Gastrocnemius medialis (tissue), 4 donors: ENCODE measurements around the gene PSTPIP1. TPM values are rescaled to one million over a fixed set of nuclear protein-coding genes. Genes with fewer than 3 reads are reported as not detected.

Experiments used
- ATAC-seq, 2 donors: fragments of 150-250 bp; one replicate each; pipeline ENCODE4 v1.9.1; 2016
- DNase-seq, 2 donors: peaks; one replicate each; pipeline ENCODE4 v3.0.0-alpha.2; 2019
- H3K27ac ChIP-seq, 4 donors: fragments of 200-600 bp; sonication (generic); 1 replicate in 1 of 4; 2 replicates in 3 of 4; pipeline ENCODE4 v1.5.1; 2016 to 2018; ENCODE audit warnings: mild to moderate bottlenecking in 2 of 4, moderate library complexity in 1 of 4
- H3K27me3 ChIP-seq, 3 donors: fragments of 200-600 bp; sonication (generic) in 2 of 3; 1 replicate in 1 of 3; 2 replicates in 2 of 3; pipeline versions ENCODE4 v1.5.1 to v1.6.0; 2016 to 2019; ENCODE audit warnings: mild to moderate bottlenecking in 1 of 3, moderate library complexity in 1 of 3
- H3K36me3 ChIP-seq, 2 donors: fragments of 200-600 bp; sonication (generic) in 1 of 2; one replicate each; pipeline ENCODE4 v1.5.1; 2017 to 2018
- H3K4me1 ChIP-seq, 2 donors: fragments of 200-600 bp; sonication (generic) in 1 of 2; one replicate each; pipeline ENCODE4 v1.5.1; 2016 to 2017; ENCODE audit warnings: mild to moderate bottlenecking in 2 of 2
- H3K4me3 ChIP-seq, 4 donors: fragments of 200-600 bp; sonication (generic) in 3 of 4; 1 replicate in 1 of 4; 2 replicates in 3 of 4; pipeline ENCODE4 v1.5.1; 2016 to 2019; ENCODE audit warnings: mild to moderate bottlenecking in 2 of 4
- H3K9me3 ChIP-seq, 3 donors: fragments of 200-600 bp; sonication (generic) in 2 of 3; 1 replicate in 1 of 3; 2 replicates in 2 of 3; pipeline ENCODE4 v1.5.1; 2016 to 2019
- POLR2A ChIP-seq, 2 donors: fragments of 450-650 bp; IDR thresholded peaks; one replicate each; pipeline ENCODE4 v1.6.1; 2017; ENCODE audit warnings: antibody characterized with exemption in 2 of 2, mild to moderate bottlenecking in 2 of 2, moderate library complexity in 2 of 2
- in situ Hi-C, 4 donors: fragments of 200-750 bp; cut with MboI; loops; one replicate each; pipeline versions ENCODE4 v1.15.0 to v1.8.0; 2017; ENCODE audit warnings: low sequenced_read_pairs in 4 of 4
- intact Hi-C: fragments of 100-400 bp; cut with DNase I; formaldehyde crosslinking; loops from one replicate; pipeline ENCODE4 v1.15.1; 2023; ENCODE audit warnings: low total_unique reads
- total RNA-seq, 4 donors: library from RNA; depleted of rRNA; stranded (reverse); fragments of >200 nt; gene quantifications; one replicate each; pipeline versions ENCODE4 v1.1.0 to v1.2.3, GENCODE V29; 2016
- TF ChIP-seq, protein P1 (sequence below), 5 experiments: fragments of 450-650 bp in 3 of 5; fragments of 200-600 bp in 2 of 5; sonication (generic) in 2 of 5; IDR thresholded peaks in 4 of 5; conservative IDR thresholded peaks in 1 of 5; 1 replicate in 4 of 5; 2 replicates in 1 of 5; pipeline ENCODE4 v1.5.1; 2016 to 2019; ENCODE audit warnings: antibody characterized with exemption in 5 of 5, mild to moderate bottlenecking in 3 of 5, moderate library complexity in 3 of 5

The PSTPIP1 gene
- total RNA-seq, 4 donors from 2014 or later, result 0.76 to 5.2 (median 3.1) TPM; not detected in 1

DNA sequence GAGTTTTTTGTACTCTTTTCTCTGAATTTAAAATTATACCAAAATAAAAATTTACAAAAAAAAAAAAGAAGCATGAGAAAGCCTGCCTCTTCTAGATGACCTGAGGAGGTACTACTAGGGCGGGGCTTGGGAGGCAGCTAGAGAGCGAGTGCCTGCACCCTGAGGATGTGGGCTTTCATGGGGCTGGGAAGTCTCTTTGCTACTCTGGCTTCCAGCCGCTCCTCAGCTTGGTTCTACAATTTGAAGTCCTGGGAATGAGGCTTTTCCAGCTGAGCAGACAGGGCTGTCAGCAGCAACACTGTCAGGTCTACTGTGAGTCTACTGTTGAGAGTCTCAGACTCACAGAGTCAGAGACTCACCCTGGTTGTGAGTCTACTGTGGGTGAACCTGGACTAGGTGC lies 8.2 kb upstream of the PSTPIP1 start:
- in situ Hi-C loops, result no loop called here
- H3K27ac ChIP-seq, result no peak overlapping the region

DNA sequence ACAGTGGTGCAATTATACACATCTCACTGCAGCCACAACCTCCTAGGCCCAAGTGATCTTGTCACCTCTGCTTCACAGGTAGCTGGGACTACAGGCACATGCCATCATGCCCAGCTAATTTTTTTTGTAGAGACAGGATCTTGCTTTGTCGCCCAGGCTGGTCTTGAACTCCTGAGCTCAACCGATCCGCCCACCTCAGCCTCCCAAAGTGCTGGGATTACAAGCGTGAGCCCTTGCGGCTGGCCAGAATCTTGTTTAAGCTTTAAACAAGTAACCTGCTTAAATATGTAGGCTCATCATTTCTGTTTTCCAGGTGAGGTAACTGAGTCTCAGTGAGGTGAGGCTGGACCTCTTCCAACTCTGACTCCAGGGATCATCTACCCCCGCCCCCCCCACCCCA lies 7.7 kb upstream of the PSTPIP1 start:
- no peak overlapping the region for H3K27ac ChIP-seq
- H3K36me3 ChIP-seq, result no peaks in the 10 kb centered on the region
- in situ Hi-C loops, result no loop called here
- no peaks in the 10 kb centered on the region for H3K9me3 ChIP-seq
- no peak for TF ChIP-seq POLR2A (IDR thresholded peaks at IDR 0.05)
- TF ChIP-seq, protein P1, sequence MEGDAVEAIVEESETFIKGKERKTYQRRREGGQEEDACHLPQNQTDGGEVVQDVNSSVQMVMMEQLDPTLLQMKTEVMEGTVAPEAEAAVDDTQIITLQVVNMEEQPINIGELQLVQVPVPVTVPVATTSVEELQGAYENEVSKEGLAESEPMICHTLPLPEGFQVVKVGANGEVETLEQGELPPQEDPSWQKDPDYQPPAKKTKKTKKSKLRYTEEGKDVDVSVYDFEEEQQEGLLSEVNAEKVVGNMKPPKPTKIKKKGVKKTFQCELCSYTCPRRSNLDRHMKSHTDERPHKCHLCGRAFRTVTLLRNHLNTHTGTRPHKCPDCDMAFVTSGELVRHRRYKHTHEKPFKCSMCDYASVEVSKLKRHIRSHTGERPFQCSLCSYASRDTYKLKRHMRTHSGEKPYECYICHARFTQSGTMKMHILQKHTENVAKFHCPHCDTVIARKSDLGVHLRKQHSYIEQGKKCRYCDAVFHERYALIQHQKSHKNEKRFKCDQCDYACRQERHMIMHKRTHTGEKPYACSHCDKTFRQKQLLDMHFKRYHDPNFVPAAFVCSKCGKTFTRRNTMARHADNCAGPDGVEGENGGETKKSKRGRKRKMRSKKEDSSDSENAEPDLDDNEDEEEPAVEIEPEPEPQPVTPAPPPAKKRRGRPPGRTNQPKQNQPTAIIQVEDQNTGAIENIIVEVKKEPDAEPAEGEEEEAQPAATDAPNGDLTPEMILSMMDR (IDR thresholded peaks at IDR 0.05 in 4 of 5, conservative IDR thresholded peaks at IDR 0.05 in 1 of 5), result no peak
- DNase-seq, result no peak
- H3K4me3 ChIP-seq, result no peak overlapping the region
- H3K27me3 ChIP-seq, result no peaks in the 10 kb centered on the region
- ATAC-seq, result no peak
- intact Hi-C loops, result no loop called here
- H3K4me1 ChIP-seq, result peaks cover 0 to 3% of the 10 kb centered on the region in 2 donors

More for the DNA sequence above, 8.2 kb upstream of the PSTPIP1 start:
- no peak overlapping the region for H3K4me3 ChIP-seq
- DNase-seq (no peak), ATAC-seq (no peak)
- H3K36me3 ChIP-seq, result no peaks in the 10 kb centered on the region
- peaks cover 0 to 3% of the 10 kb centered on the region in 2 donors for H3K4me1 ChIP-seq
- TF ChIP-seq, protein P1 (IDR thresholded peaks at IDR 0.05 in 4 of 5, conservative IDR thresholded peaks at IDR 0.05 in 1 of 5), result no peak
- no peak for TF ChIP-seq POLR2A (IDR thresholded peaks at IDR 0.05)
- intact Hi-C loops, result no loop called here
- H3K9me3 ChIP-seq, result no peaks in the 10 kb centered on the region
- H3K27me3 ChIP-seq, result no peaks in the 10 kb centered on the region

DNA sequence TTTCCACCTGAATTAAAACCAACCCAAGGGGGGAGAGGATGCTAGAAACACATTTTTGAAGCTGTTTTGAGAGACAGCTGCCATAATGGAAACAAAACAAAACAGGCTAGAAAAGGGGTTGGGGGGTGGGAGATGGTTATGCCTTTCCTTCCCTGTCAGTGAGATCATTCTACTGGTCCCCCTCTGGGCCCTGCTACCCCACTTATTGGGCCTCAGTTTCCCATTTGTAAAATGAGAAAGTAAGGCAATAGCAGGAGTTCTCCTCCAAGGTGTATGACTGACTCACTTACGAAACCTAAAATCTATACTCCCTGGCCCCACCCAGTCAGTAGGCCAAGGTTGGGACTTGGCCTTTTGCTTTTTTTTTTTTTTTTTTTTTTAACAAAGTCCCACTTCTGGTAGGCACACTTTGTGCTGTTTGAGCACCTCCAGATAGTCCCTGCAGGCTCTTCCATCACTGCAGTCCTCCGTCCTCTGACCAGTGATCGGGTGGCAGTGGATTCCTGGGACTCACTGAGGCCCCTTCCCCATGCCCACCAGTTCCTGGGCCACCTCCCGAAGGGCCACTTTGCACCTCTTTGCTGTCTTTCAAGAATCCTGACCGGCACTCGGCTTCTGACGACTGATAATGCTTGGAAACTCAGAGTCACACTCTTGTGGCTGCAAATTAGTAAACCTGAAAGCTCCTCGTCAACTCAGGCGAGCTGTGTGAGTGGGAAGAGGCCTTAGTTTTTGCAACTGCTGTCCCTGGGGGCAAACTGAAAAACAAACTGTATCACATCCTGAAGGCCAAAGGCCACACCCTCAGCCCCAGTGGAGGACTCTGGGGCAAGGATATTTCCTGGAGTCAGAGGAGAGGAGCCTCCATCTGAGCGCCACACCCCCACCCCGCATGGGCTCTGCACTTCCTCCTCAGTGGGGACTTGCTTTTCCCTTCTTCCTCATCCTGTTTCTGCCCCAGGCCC lies 6.7 kb upstream of the PSTPIP1 start:
- Histone ChIP-seq H3K4me3 (no peak overlapping the region), H3K27ac (peak overlapping the region in 2 of 4 donors; percentile 39 to 44), H3K4me1 (peaks cover 0 to 3% of the 10 kb centered on the region in 2 donors), H3K27me3 (no peaks in the 10 kb centered on the region), H3K36me3 (no peaks in the 10 kb centered on the region), H3K9me3 (no peaks in the 10 kb centered on the region)
- intact Hi-C loops (no loop called here), in situ Hi-C loops (no loop called here)
- peak; percentile 44 to 72 for DNase-seq
- TF ChIP-seq, protein P1 (IDR thresholded peaks at IDR 0.05 in 4 of 5, conservative IDR thresholded peaks at IDR 0.05 in 1 of 5), result no peak
- TF ChIP-seq POLR2A (IDR thresholded peaks at IDR 0.05), result no peak
- peak; percentile 35 to 66 for ATAC-seq

DNA sequence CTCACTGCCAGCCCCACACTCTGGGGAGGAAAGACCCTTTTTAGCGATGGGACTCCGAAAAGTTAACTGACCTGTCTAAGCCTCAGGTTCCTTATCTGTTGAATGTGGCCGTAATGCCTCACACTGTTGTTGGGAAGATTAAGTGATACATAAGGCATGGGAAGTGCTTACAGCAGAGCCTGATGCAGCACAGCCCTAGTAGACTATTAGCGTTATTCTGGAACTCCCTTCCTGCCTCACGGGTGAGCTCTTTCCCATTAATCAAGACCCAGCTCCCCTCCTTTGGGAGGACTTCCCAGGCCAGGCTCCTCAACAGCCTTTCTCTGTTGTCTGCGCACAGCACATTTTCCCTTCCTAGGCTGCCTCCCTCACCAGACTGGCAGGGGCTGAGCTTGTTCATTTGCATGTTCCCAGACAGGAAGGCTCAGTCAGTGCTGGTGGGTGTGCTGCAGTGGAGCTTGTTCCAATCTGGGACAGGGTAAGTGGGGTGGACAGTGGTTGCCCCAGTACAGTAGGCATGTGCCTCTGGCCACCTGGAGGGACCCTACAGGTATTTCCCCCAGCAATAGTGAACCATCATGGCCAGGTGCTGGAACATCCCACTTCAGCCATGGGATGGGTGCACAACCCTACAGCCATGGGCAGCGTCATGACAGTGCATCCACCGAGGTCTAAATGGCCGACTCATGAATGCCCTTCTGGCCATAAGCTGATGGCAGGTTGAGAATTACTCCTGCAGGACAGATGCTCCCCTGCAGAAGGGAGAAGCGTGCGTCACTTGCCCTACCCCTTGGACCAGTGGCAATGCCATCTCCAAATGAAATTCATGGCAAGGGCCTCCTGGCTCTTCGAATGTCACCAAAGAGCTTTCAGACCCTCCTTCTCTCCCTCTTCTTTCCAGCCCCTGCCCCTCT lies 5.8 kb upstream of the PSTPIP1 start:
- DNase-seq (no peak), ATAC-seq (peak in 1 of 2 donors; percentile 17)
- intact Hi-C loops (no loop called here), in situ Hi-C loops (no loop called here)
- H3K4me1 ChIP-seq, result peaks cover 0 to 3% of the 10 kb centered on the region in 2 donors
- peak overlapping the region in 2 of 4 donors; percentile 39 to 41 for H3K27ac ChIP-seq
- H3K4me3 ChIP-seq, result no peak overlapping the region
- no peaks in the 10 kb centered on the region for H3K36me3 ChIP-seq
- no peaks in the 10 kb centered on the region for H3K9me3 ChIP-seq
- H3K27me3 ChIP-seq, result no peaks in the 10 kb centered on the region
- TF ChIP-seq POLR2A (IDR thresholded peaks at IDR 0.05), result no peak
- TF ChIP-seq, protein P1 (IDR thresholded peaks at IDR 0.05 in 4 of 5, conservative IDR thresholded peaks at IDR 0.05 in 1 of 5), result no peak
